HG03135 (cell line): ENCODE results near the gene CAV3.
A peak's percentile ranks its signal among the peaks of the same experiment; 100 is the strongest.

Experiments
- ATAC-seq: cut with Tn5 transposase; IDR thresholded peaks from one replicate; pipeline ENCODE4 v1.9.1; 2021; ENCODE audit warnings: mild to moderate bottlenecking, moderate library complexity; ENCODE audit not compliant: unreplicated experiment

CAV3 gene

DNA sequence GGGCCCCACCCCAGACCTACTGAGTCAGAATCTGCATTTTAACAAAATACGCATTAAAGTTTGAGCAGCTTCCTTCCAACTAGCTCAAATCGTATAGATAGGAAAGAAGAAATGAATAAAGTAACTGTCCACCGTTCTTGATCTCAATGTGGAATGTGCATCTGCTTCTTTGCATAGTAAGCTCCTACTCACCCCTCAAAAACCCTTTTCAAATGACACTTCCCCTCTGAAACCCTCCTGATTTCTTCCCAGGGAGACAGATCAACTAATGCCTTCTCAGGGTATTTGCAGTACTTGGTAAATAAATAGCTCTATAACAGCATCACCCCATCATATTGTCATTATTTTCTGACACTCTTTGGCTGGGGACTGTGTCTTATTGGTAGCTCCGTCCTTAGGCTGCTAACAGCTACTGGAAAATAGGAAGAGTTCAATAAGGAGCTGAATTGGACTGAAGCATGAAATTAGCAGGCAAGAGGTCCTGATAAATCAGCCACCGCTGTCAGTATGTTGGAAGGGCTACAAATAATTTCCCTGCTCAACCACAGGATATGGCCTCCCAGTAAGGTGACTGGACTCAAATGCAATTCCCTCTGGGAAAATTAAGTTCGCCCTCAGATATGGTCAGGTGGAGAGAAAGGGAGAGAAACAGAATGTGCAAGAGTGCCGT lies 25.6 kb downstream of the CAV3 start:
- ATAC-seq = no peak

- no peak for ATAC-seq
These were observed 26.5 kb downstream of the CAV3 start for GRCh38 chr3:8760091-8760490.

DNA sequence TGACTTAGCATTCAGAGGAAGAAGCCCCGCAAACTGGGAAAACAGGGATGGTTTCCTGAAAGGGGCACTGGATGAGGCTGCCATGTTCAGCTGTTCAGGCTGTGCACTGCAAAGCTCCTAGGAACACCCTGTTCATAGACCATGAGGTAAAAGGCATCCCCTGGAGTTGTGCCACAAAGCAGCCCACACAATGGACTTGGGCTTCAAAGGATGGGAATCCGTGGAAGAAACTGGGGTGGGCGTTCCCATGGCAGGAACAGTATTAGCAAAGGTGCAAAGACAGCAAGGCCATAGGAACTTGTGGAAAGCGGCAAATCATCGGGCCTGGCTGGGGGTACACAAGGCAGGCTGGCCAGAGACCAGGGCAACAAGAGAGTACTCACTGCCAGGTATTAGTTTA lies 26.9 kb downstream of the CAV3 start:
- ATAC-seq = no peak

DNA sequence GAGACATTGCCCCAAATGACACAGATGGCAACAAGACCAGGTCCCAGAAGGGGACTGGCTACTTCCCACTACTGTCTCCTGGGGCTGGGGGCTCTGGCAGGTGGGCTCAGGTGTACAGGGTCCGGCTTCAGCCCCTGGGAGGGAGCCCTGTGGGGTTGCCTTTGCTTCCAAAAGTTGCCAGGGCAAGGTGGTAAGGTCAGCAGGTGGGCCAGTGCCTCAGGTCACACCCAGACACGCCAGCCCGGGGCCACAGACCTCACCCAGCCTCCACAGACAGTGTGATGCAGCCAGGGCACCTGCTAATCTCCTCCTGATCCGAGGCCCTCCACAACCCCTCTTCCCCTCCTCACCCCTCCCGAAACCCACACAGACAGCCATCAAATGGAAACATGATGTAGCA lies 28.3 kb downstream of the CAV3 start:
- no peak for ATAC-seq

DNA sequence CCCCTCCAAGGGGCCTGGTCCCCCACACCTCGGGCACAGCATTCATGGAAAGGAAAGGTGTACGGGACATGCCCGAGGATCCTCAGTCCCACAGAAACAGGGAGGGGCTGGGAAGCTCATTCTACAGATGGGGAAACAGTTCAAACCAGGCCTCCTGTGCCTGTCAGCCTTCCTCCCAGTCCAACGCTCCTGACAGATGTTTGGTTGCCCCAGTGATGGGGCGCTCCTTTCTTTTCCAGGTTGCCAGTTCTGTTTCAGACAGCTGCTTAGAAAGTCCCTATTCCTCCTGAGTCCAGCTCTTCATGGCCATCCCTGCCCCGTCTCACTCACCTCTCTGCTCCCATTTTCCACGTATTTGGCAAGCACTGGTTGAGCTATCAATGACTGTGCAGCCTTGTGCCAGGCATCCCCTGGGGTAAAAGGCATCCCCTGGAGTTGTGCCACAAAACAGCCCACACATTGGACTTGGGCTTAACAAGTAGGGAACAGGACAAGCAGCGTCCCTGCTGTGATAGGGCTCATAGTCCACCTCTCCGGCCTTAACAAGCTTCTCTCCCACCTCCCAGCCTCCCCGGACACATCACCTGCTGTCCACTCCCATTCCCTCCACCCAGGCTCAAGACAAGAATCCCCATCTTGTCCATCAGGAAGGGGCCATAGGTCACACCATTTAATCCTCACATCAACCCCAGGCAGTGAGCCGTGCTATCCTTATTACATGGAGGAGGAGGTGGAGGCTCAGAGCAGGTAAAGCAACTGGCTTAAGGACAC lies 29.2 kb downstream of the CAV3 start:
- ATAC-seq = no peak

- no peak for ATAC-seq
These were observed 30.9 kb downstream of the CAV3 start for GRCh38 chr3:8764528-8764927.

GRCh38 chr3:8765528-8765927 lies 31.9 kb downstream of the CAV3 start:
- no peak for ATAC-seq

GRCh38 chr3:8766148-8766547 lies 32.5 kb downstream of the CAV3 start:
- ATAC-seq = no peak

- no peak for ATAC-seq
These were observed 33.7 kb downstream of the CAV3 start for GRCh38 chr3:8767256-8767666.

- ATAC-seq = peak; percentile 52
These were observed 34.2 kb downstream of the CAV3 start for GRCh38 chr3:8767667-8768363.

DNA sequence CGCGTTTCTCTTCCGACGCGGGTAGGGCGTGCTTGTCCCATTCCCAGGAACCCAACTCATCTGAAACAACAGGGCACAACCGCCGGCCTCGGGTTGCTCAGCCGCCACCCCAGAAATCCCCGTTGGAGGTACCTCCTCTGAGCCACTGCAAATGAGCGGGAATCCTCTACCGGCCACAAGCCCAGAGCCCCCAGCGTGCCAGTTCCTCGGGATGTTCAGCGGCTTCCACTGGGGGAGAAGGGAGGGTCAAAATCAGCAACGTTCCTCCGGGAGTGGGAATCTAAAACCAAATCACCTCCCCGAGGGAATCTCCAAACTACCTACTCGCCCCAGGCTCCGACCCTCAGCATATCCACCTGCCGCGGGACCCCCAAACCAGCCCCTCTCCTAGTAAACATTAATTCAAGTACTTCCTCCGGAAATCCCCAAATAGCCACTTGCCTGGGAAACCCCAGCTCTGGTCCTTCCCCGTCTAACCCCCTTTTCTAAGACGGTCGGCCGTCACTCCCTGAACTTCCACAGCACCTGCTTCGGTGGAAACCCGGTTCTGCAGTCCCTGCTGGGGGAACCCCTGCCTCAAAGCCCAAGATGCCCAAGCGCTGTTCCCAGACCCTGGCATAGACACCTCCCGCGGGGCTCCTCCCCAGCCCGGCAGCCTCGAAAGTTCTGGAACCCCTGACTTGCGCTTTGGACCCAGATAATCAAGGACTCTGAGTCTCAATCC lies 34.9 kb downstream of the CAV3 start:
- ATAC-seq = peak; percentile 29

GRCh38 chr3:8769088-8769822 lies 35.7 kb downstream of the CAV3 start, which contains the start of gene OXTR:
TSS of gene OXTR (minus strand) at chr3:8769613. CDS start at chr3:8768187, 1,426 bp downstream.
- peak; percentile 69 for ATAC-seq

DNA sequence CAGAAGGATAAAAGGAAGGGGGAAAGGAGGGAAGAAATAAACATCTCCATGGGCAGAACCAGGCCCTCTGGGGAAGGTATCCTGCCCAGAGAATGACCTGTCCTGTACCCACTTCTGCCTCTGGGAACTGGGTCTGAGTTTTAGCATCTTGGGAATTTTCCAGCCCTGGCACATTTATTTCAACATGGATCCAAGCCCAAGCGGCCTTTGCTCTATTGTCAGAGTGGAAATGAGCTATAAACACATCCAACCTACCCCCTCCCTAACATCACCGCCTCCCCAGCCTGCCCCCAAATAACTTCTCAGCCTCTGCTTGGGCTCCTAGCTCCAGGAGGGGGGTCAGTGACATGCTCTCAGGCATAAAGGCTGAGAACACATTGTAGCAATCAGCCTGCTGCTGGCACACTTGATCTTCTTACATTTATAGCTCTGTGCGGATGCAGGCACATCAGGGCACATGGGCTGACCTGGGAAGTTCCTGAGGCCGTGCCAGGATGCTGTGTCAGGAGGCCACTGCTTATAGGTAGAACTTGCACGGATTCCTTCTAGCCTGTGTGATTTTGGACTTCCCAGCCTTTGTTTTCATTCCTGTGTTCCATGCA lies 40.4 kb downstream of the CAV3 start:
- no peak for ATAC-seq

DNA sequence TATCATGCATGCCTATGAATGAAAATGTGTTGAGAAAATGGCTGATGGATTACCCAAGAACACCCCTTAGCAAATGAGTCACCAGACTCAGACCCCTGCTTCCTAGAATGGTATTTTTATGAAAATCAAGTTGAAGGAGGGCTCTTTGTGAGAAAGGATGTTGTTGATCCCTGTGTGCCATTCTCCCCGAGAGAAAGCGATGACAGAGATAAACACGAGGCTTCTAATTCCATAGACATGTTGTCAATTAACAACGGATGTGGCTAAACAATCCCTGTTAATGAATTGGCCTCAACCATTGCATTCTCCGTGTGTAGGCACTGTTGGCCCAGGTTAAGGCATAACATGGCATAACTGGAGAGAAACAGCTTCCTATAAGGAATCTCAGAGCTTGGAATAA lies 41.6 kb downstream of the CAV3 start:
- ATAC-seq = no peak

DNA sequence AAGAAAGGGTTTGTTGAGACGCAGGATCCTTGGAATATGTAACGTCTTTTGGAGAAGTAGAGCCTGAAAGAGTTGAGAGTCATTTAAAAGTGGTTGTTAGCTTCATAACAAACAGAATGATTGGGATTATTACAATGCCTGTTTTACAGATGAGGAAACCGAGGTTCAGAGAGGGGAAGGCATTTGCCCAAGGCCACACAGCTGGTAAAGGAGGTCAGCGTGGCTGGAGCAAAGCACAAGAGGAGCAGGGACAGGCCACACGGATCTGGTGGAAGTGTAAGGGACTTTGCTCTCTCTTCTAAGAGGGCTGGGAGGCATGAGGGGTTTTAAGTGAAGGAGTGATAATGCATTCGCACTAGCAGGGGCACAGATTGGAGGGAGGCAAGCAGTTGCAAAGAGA lies 42.0 kb downstream of the CAV3 start:
- ATAC-seq = no peak

DNA sequence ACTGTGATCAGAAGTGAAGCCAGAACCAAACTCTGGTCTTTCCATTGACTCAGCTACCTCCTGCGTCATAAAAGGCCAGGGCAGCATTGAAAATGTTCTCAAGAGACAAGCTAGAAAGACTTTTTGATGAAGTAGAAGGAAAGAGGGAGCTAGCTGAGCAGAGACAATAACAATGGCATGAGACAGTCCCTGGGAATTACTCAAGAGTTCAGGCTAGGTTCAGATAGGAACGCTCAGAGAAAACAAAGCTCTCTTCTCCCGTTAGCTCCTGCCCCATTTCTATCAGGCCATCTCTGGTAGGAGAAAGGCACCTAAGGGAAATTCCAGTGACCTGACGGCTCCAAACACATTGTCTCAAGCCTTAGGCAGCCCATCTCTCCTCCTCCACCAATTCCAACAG lies 42.8 kb downstream of the CAV3 start:
- ATAC-seq = no peak

GRCh38 chr3:8777201-8777977 lies 43.8 kb downstream of the CAV3 start:
- ATAC-seq = no peak

DNA sequence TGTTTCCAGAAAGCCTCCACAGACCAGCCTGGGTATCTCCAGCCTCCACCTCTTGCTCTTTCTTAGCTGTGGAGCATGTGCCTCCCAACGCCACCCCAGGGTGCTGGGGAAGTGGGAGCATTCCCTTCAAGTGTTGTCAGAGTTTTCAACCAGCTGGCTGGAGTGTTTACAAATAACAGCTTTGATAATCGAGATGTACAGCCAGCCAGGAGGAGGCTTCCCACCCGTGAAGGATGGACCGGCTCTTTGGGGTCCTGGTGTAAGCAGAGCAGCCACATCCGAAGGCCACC lies 44.3 kb downstream of the CAV3 start:
- no peak for ATAC-seq

DNA sequence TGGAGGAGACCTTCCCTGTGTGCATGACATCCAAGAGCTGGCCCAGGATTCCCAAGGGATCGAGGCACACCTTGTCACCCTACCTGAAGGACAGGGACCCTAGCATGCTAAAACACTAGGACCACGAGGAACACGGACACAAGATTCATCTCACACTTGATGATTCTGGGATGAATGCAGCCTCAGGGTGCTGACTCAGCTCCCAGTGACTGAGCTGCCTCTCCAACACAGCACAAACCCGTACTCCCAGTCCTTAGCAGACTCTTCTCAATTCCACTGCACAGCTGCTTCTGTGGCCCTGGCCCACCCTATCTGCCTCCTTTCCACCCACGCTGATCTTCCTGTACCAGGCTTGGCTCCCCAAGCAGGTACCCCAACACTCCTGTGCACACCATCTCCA lies 44.9 kb downstream of the CAV3 start:
- no peak for ATAC-seq

GRCh38 chr3:8780279-8780678 lies 46.7 kb downstream of the CAV3 start:
- ATAC-seq = no peak
